GM18517 (cell line): ENCODE results near the gene MEN1.

Experiments
- ATAC-seq: cut with Tn5 transposase; IDR thresholded peaks from one replicate; pipeline ENCODE4 v1.9.1; 2021; ENCODE audit warnings: mild to moderate bottlenecking, moderate library complexity; ENCODE audit not compliant: unreplicated experiment

MEN1 gene

DNA sequence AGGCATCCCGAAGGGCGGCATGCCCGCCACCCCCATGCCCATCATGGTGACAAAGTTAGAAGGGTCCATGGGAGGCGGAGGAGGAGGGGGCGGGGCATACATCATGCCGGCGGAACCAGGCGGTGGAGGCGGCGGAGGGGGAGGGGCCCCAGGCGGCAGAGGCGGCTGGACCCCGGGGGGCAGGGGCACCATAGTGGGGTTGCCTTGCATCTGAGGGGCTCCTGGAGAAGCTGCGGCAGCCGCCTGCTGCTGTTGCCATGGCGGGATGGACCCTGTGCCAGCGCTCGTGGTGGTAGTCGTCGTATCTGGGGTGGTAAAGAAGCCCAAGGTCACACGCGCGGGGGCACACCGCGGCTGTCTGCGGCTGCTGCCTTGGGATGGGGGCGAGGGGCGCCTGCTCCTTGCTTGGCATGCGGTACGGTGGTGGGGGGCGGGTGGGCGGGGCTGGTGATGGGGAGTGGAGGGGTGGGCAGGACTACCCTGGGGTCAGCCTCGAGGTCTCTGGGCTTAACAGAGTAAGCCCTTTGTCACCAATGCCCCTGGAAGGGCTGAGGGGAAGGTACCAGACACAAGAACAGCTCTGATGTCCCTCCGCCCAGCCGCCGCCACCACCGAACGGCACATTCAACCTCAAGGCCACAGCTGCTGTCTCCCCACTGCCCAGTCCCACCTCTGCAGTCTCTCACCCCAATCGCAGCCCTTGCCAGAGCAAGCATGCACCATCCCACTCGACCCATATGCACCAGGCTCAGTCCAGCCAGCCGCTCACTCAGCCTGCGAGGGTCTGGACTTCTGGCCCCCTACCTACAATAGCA, 44.3 kb downstream of the MEN1 start:
- ATAC-seq = no peak

DNA sequence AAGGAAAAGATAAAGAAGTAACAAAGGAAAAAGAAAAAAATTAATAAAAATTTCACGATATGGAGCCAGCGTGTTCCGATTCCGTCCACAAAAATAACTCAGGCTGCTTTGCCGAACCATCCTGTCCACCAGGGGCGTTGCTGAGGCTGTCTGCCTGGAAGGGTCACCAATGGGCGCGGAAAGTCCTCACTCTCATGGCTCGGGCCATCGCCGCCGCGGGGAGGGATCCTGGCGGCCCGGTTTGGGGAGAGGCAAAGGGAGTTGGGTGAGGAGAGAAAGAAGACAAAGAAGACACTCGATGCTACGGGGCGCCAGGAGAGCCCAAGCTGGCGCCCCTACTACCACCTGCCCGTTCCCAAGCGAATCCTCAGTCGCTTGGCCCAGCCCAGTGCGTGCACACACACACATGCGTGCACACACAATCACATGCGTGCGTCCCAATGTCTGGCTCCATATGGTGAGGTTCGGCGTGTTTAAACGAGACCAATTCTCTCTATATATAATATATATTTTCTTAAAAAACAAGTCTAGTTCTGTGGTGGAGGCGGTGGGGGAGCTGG, 45.0 kb downstream of the MEN1 start:
- no peak for ATAC-seq

DNA sequence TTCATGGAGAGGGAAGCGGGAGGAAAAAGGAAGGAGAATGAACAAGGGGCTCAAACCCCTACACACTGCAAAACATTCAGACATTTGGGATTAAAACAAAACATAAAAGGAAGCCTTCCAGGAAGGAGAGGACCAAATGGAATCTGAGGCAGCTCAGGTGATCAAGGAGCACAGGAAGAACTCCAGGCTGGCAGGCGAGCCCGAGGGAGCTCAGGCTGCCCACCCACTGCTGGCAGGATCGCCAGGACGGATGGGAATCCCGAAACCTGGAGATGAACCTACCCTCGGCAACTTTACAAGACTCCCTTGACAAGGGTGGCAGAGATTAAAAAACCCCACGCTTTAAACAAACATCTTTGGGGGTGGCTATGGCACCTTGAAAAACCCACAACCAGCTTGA, 45.6 kb downstream of the MEN1 start:
- ATAC-seq = no peak

DNA sequence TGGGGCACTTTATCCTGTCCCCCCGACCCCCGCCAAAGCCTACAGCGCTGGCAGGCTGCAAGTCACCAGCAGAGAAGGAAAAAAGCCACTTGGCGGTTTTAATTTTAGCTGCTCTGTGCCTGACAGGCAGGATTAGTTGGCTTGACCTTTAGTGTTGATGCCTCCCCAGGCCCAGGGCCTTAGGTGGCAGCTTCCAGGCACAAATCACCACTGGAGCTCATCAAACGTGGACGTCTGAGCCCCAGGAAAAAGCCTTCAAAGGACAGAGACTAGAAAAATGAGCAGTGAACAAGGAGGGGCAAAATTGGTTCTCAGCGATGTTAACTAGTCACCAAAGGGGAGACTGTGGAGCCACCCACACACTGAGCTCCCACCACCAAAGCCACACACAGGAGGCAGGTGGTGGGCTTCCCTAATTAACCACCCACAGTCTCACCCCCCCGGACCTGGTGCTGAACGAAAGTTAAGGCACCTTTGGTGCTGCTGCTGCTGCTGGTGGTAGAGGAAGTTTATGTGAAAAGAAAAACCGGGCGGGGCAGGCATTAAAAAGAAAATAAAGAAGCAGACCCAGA, 46.2 kb downstream of the MEN1 start:
- no peak for ATAC-seq

DNA sequence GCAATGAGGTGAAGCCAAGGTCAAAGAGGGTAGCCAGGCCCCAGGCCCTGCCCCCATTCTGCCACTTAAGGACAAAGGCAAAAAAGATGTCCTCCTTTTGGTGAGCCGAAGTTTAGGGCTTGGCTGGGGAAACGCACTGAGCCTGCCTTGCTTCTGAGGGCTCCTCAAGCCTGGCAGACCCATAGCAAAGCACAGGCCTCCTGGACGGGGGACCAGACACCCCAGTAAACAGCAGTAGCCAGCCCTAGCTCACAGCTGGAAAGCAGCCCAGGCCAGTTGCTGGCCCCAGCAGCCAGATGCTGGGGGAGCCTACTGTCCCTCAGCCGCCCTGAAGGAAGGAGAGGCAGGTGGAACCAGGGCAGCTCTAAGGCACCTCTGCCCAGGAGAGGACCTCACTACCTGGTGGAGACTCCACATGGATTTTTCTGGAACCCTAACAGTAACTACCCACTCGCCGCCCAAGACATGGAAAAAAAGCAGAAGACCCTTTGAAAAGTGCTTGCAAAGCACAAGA, 46.8 kb downstream of the MEN1 start:
- no peak for ATAC-seq

DNA sequence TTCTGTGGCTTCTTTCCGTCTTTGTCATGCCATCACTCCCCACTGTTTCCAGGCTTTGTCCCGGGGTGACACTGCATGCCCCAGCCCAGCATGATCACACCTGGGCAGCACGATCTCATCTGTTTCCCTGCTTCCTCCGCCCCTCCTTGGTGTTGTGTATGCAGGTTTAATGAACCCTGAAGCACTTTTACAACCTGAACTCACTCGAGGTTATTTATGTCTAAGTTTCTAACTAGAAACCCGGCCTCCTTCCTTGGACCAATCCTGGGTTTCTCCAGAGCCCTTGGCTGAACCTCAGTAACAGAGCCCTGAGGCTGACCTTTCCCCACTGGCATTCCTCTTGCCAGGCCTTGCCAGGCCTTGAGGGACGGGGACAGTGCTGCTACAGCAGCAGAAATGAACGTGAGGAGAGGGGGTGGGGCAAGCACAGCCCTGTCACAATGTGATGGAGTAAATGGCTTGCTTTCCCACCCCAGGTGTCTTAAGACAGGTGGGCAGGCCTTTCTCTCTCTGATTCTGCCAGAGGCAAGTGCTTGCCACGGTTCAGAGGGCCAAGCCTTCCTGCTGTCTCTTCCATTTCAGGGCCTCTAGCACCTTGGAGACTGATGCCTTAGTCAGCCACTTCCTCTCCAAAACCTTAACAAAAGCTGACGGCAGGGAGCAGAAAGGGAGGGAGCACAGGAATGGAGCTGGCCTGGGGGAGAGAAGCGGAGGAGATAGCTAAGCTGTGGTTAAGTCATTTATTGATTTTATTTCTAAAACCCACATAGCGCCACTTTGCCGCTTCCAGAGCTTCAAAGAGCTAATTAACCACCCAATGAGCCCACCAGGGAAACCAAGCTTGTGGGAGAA, 47.5 kb downstream of the MEN1 start:
- ATAC-seq = no peak

DNA sequence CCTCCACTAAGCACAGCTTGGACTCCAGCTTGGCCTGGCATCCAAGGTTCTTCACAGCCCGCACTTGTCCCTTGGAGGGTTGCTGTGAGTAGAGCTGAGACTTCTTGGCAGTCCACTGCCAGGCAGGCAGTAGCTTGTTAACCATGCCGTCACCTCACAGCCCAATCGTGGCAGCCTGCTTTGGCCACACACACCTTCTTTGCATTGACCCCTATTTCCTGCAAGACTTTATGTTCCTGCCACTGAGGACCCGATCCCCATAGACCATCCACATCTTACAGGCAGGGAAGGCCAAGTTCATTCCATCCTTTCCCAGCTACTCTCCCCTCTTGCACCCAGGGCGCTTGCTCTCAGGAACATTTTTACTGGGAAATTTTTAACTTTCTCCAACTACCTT, 48.1 kb downstream of the MEN1 start:
- ATAC-seq = no peak

DNA sequence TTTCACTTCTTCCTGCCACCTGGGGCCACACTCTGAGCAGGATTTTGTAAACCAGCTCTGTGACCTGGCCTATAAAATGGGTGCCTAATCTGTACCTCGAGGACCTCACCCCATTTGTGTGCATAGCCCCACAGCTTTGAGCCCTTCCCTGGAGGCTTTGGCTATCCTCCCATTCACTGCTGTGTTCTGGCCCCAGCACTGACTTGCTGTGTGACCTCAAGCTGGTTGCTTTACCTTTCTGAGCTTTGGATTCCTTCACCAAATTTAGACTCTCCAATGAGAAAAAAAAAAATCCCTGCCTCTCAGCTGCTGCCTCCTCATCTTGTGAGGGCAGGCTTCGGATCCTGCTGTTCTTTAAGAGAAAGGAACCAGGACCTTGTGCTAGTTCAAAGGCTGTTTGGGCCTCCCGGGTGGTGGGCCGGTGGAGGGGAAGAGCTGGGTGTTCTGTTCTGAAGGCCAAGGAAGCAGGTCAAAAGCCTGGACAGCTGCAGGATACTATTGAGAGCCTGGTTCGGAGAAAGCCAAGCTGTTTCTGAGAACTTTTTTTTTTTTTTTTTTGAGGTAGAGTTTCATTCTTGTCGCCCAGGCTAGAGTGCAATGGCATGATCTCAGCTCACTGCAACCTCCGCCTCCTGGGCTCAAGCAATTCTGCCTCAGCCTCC, 49.5 kb downstream of the MEN1 start:
- ATAC-seq = no peak

DNA sequence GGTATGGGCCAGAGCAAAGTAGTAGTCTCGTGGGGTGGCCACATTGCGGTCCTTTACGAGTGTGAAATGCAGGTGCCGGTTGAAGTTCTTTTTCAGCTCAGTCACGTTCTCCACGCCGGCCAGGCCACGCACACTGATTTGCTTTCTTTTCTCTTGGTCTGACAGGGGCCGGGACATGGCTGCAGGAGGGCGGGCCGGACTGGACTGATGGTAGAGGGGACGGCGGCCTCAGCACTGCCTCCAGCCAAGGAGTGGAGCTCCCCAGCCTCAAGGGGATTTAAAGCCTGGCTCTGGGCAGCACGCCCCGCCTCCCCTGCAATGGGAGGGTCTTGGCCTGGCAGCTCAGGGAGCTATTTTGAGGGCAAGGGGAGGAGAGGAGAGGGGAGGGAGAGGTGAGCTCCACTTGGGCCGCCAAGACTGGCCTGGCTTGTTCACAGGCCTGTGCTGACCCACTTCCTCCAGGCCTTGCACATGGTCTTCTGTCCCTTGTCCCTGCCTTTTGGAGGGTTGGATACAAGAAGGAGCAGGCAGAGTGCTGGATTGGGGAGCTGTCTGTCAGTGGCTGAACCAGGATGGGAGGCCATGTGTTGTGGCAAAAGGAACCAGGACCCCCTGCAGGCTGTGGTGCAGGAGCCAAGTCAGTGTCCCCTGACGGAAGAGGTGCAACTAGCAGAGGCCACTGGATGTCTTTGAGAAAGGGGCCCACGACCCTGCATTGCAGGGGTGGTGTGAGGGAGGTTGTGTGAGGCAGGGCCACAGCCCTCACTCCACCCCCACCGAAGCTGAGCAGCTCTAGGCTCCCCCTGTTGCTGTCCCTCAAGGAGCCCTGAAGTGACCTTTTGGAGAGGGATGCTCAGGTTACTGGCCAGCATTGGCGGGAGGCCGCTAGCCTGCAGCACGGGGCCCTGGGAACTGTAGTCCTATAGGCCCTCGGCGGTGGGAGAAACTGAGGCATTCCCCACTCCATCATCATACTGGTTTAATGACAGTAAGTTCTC, 50.3 kb downstream of the MEN1 start, which contains the start of gene PYGM:
Gene PYGM, minus strand, starts transcription at position 253 of the 998 bp plus-strand sequence. Its CDS starts 76 bp downstream, at position 177.
- ATAC-seq = no peak

DNA sequence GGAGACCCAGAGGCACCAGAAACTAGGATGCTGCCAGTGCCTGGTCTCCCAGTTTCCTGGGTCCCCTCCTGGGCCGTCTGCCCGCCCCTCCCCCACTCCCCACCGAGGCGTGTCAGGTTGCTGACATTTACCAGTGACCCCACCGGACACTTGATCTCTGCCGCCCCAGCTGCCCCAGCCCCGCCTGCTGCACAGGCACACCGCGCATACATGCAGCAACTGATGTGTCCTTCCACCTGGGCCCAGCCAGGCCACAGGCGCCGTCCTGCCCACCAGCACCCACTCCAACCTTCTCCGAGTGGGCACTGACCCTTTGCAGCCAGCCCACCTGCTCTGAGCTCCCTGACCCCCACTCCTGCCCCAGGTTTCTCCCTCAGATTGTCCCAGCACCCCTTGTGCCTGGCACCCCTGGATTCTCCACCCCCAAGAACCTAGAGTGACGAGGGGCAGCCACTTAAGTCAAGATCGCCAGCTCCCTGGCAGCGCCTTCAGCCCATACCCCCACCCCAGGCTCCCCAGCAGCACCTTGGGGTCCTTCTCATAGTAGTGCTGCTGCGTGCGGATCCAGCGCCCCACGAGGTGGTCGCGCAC, 51.1 kb downstream of the MEN1 start:
- no peak for ATAC-seq

DNA sequence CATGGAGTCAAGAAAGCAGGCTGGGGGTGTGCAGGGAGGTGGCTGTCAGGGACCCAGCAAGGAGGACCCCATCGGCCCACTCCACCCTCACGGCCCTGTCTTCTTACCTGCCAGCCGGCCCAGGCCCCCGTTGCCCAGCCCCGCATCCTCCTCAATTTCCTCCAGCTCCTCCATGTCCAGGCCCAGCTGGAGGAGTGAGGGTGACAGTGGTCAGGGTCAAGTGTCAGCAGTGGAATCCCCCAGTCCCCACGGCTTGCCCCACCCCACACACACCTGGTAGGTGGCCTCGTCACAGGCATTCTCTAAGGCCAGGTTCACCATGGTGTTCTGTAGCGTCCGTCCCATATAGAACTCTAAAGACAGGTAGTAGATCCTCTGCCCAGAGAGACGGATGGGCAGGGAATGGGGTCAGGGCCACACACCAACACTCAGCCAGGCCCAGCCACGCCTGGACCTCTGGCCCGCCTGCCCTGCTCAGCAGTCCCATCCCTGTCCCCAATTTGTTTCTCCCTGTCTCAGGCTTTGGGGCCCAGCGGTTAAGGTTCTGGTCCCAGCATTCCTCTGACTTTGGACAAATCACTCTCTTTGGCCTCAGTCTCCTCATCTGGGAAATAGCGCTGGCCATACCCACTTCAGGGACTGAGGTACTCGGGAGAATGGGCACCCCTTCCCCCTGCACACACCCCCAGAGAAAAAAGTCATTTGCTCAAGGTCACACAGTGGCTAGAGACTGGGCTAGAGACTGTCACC, 51.8 kb downstream of the MEN1 start:
- no peak for ATAC-seq

DNA sequence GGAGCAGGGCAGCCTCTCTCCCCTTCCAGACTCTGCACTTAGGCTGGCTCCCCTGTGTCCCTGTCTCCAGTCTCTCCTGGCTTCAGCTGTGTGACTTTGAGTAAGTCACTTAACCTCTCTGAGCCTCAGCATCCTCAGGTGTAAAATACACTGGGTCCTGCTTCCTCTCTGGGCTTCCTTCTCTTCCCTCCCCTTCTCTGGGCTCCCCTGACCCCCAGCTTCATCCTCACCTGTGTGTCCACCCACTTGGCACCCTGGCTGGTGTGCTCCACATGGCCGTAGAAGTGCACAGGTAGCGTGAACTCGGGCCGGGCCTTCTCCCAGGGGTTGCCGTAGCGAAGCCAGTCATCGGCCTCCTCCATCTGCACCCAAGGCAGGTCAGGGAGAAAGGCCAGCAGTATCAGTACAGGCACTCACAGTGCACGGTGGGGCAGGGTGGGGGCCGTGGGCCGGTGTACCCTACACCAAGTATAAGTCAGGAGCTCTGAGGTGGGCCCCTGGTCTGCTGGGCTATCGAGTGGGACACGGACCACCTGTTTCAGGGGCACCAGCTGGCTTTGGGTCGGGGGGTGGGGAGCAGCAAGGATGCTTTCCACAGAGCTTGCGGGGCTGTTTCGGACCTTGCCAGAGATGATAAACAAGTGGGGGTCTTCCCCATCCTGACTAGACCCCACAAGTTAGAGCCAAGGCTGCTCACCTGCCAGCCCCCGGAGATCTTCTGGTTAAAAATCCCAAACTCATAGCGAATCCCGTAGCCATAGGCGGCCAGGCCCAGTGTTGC, 52.6 kb downstream of the MEN1 start:
- no peak for ATAC-seq

DNA sequence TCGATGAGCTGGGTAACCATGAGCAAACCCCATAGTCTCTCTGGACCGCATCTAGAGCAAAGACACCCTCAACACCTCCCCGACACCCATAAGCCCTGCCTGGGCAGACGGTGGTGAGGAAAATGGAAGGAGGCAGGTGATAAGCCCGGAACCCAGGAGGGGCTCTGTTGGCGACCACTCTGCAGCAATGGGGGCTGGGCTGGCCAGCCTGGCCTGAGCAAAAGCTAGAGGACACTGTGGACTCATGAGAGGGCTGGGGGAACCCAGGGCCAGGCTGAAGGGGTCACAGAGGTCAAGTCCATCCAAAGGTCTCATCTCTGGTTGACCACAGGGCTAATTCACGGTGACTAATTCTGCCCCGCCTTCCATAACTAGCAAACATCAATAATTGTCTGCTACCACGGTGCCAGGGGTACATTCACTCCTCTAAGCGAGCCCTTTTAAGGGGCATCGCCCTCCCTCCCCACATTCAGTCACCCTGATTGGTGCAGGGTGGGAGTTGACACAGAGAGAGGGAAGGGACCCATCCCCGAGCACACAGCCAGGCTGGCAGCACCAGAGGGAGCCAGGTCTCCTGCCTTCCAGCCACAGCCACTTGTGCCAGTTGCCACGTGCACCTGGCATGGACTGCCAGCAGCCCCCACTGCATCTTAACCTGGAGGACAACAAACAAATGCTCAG, 54.5 kb downstream of the MEN1 start:
- no peak for ATAC-seq

DNA sequence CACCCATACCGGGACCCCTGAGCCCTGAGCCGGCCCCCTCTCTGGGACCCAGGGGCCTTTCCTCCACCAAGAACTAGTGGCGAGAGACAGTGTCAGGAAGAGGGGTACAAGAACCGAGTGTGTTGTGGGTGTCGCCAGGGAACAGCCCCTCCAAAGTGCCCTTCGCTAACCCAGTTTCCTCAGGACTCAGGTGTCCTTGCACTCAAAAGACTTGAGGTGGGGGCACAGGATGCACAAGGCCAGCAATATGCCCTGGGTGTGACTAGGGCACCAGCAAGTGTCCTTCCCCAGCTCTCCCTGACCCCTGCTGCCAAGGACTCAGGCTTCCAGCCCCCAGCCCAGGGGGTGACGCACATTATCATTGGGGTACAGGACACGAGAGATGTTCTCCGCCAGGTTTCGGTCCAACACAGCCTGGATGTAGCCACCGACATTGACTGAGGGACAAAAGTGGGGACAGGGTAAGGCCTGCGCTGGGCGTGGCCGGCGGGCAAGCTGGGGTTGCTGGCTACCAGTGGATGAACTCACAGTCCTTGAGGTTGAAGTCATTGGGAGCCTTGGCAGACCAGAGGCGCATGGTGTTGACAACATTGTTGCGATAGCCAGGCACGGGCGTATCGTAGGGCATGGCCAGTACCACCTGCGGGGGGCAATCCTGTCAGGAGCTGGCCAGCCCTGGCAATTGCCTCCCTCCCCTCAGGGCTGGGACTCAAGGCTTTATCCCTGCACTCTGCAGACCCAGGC, 55.3 kb downstream of the MEN1 start:
- no peak for ATAC-seq

DNA sequence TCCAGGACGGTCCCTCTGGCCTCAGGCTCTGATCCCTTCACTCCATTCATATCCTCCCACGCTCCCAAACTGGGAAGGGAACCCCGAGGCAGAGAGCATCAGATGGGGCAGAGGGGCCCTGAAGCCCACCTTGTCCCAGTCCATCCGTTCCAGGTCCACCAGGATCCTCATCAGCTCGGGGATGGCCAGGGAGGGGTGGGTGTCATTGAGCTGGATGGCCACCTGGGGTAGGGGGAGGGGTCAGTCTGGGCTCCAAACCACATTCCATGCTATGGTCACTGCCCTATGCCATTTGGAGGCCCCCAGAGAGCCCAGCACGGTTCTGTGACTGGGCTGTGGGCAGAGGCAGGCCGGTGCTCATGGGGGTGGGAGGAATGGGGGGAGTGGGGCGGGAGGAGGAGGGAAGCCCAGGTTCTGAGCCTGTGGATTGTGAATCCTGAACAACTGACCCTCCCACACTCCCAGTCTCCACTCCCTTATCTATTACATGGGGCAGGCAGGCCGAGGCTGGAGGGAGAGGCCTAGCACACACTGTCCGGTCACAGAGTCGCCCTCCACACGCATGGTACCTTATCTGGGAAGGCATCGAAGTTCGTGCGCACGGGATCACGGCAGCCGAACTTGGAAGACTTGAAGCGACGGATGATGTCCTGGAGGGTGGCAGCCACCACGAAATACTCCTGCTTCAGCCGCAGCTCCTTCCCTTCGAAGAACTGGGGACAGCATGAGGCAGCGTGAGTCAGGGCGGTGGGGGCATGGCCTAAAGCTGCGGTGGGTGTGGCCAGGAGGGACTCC, 56.0 kb downstream of the MEN1 start:
- no peak for ATAC-seq
